ENCODE data around the gene SLC8A1. TPM values are rescaled to one million over a fixed set of nuclear protein-coding genes. Genes with fewer than 3 reads are reported as not detected.
A peak's percentile ranks its signal among the peaks of the same experiment; 100 is the strongest.

The SLC8A1 gene
- total RNA-seq, 1 donor from 2014 or later, result 9.6 TPM

DNA sequence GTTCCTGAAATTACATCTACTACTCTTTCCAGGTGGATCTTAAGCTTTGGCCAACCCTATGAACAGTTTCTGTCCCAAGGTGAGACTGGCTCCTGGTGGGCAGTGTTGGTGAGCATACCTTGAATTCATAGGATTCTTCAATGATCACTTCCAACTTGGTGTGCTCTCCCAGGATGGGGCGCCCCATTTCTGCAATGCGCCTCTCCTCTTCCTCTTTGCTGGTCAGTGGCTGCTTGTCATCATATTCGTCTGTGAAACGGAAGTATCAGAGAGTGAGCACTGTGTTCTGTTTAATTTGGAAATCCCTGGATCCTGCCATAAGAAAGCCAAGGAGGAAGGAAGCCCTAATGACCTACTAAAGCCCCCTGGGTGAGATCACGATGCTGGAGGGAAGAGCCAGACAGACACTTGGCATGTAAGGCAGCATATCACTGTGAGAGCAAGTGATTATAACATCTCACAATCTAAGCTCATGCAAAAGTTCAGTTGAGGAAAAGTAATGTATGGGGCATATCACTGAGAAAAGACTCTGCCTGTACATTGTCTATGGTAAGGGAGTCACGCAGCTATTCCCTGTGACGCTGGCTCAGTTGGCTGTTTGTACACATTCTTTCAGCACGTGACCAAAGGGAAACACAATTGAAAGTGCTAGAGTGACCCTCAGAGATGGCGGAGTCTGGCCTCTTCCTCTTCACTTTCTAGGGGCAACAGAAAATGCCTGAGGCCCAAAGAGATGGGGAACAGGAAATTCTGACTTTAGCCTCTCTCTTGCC is 287.0 kb downstream of the SLC8A1 start:
- no peaks in the 10 kb centered on the region for H3K27me3 Mint-ChIP-seq (ENCODE audit: insufficient read depth, low read depth)
- peaks cover 13% of the 10 kb centered on the region for H3K4me1 Mint-ChIP-seq
- no peak overlapping the region for H3K27ac ChIP-seq
- no peak overlapping the region for H3K4me2 ChIP-seq
- H3K4me3 Mint-ChIP-seq, result no peak overlapping the region
- H3K27me3 ChIP-seq, result no peaks in the 10 kb centered on the region
- no peaks in the 10 kb centered on the region for H4K20me1 ChIP-seq (ENCODE audit: low read depth)
- H3K4me3 ChIP-seq, result no peak overlapping the region
- no peaks in the 10 kb centered on the region for H3K79me2 ChIP-seq (ENCODE audit: low read depth)
- no peaks in the 10 kb centered on the region for H3K36me3 ChIP-seq
- no peaks in the 10 kb centered on the region for H3F3A ChIP-seq (ENCODE audit: low read depth)
- H3K9me3 ChIP-seq (ENCODE audit: low read depth), result no peaks in the 10 kb centered on the region
- H3K9ac ChIP-seq, result no peak overlapping the region
- no peaks in the 10 kb centered on the region for H3K36me3 Mint-ChIP-seq
- H3K4me1 ChIP-seq, result peaks cover 6% of the 10 kb centered on the region
- no peaks in the 10 kb centered on the region for H3K9me3 Mint-ChIP-seq
- H2AFZ ChIP-seq (replicated peaks), result no peak overlapping the region
- no peak for DNase-seq (ENCODE audit: low spot score)
- H3K27ac Mint-ChIP-seq, result no peak overlapping the region
- no peak for TF ChIP-seq EZH2phosphoT487 (IDR thresholded peaks at IDR 0.05)
- TF ChIP-seq EZH2 (IDR thresholded peaks at IDR 0.05), result no peak
- TF ChIP-seq, protein P1, sequence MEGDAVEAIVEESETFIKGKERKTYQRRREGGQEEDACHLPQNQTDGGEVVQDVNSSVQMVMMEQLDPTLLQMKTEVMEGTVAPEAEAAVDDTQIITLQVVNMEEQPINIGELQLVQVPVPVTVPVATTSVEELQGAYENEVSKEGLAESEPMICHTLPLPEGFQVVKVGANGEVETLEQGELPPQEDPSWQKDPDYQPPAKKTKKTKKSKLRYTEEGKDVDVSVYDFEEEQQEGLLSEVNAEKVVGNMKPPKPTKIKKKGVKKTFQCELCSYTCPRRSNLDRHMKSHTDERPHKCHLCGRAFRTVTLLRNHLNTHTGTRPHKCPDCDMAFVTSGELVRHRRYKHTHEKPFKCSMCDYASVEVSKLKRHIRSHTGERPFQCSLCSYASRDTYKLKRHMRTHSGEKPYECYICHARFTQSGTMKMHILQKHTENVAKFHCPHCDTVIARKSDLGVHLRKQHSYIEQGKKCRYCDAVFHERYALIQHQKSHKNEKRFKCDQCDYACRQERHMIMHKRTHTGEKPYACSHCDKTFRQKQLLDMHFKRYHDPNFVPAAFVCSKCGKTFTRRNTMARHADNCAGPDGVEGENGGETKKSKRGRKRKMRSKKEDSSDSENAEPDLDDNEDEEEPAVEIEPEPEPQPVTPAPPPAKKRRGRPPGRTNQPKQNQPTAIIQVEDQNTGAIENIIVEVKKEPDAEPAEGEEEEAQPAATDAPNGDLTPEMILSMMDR (IDR thresholded peaks at IDR 0.05), result no peak

DNA sequence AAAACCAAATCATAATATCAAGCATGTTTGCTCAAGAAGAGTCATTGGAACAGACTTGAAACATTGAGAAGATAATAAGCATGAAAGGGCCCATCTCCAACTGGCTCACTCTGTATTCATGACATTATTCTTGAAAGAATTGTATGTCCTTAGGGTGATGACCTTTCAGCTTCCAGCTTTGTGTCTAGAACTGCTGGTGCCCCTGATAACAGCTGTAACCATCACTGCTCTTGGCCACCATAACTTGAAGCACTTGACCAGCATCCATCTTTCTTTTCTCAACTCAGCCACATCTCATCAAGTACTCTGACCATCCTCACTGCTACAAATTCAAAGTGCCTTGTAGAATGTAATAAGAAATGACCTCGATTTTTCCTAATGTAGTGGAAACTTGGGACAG is 289.9 kb downstream of the SLC8A1 start:
- Histone ChIP-seq H3K4me1 (peaks cover 6% of the 10 kb centered on the region), H3K27ac (no peak overlapping the region), H3K4me3 (no peak overlapping the region), H3K79me2 (ENCODE audit: low read depth) (no peaks in the 10 kb centered on the region), H3K4me2 (no peak overlapping the region), H3K9ac (no peak overlapping the region), H2AFZ (replicated peaks) (no peak overlapping the region), H3K27me3 (no peaks in the 10 kb centered on the region), H3K36me3 (no peaks in the 10 kb centered on the region), H3F3A (ENCODE audit: low read depth) (no peaks in the 10 kb centered on the region), H4K20me1 (ENCODE audit: low read depth) (no peaks in the 10 kb centered on the region), H3K9me3 (ENCODE audit: low read depth) (no peaks in the 10 kb centered on the region)
- Mint-ChIP-seq H3K4me3 (no peak overlapping the region), H3K27me3 (ENCODE audit: insufficient read depth, low read depth) (no peaks in the 10 kb centered on the region), H3K4me1 (peaks cover 13% of the 10 kb centered on the region), H3K27ac (peak overlapping the region; percentile 93), H3K36me3 (no peaks in the 10 kb centered on the region), H3K9me3 (no peaks in the 10 kb centered on the region)
- TF ChIP-seq, protein P1 (IDR thresholded peaks at IDR 0.05), result no peak
- TF ChIP-seq EZH2phosphoT487 (IDR thresholded peaks at IDR 0.05) (no peak), EZH2 (IDR thresholded peaks at IDR 0.05) (no peak)
- DNase-seq (ENCODE audit: low spot score), result no peak

DNA sequence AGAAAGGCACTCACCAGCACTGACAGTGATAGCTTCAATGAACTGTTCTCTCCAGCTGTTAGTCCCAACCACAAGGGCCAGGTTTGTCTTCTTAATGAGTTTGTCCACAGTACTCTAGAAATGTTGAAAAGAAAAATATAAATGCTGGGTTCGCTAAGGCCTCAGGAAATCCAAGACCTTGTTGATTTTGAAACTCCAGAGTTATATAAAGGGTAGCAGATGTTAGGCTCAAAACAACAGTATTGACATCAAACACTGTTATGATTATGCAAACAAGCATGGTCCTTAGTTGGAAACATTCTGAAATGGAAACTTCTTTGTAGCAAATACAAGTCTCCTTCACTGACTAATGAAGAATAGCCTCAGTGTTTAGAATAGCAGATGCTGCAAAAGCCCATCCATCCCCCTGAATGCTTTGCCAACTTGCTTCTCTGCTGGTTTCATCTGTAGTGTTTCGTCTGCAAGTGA is 291.1 kb downstream of the SLC8A1 start:
- Histone ChIP-seq H3K4me1 (peaks cover 3% of the 10 kb centered on the region), H4K20me1 (ENCODE audit: low read depth) (no peaks in the 10 kb centered on the region), H2AFZ (replicated peaks) (no peak overlapping the region), H3K36me3 (no peaks in the 10 kb centered on the region), H3K4me2 (no peak overlapping the region), H3K27me3 (no peaks in the 10 kb centered on the region), H3K4me3 (no peak overlapping the region), H3K79me2 (ENCODE audit: low read depth) (no peaks in the 10 kb centered on the region), H3K27ac (no peak overlapping the region), H3F3A (ENCODE audit: low read depth) (no peaks in the 10 kb centered on the region), H3K9ac (no peak overlapping the region), H3K9me3 (ENCODE audit: low read depth) (no peaks in the 10 kb centered on the region)
- DNase-seq (ENCODE audit: low spot score), result no peak
- Mint-ChIP-seq H3K4me3 (no peak overlapping the region), H3K36me3 (no peaks in the 10 kb centered on the region), H3K27ac (no peak overlapping the region), H3K4me1 (peaks cover 4% of the 10 kb centered on the region), H3K27me3 (ENCODE audit: insufficient read depth, low read depth) (no peaks in the 10 kb centered on the region), H3K9me3 (no peaks in the 10 kb centered on the region)
- TF ChIP-seq, protein P1 (IDR thresholded peaks at IDR 0.05), result no peak
- no peak for TF ChIP-seq EZH2phosphoT487 (IDR thresholded peaks at IDR 0.05)
- no peak for TF ChIP-seq EZH2 (IDR thresholded peaks at IDR 0.05)

Measured in neural progenitor cell (in vitro differentiated cells).